Suprapubic skin (tissue), 4 donors: Measurements from ENCODE around the gene AP1S3.

Experiments used
- EP300 ChIP-seq: sonication (generic); formaldehyde crosslinking; IDR thresholded peaks from one replicate; pipeline ENCODE4 v1.6.1; 2017; ENCODE audit warnings: antibody characterized with exemption
- POLR2AphosphoS5 ChIP-seq, 3 donors: sonication (generic); formaldehyde crosslinking; IDR thresholded peaks; one replicate each; pipeline ENCODE4 v1.6.1; 2017; ENCODE audit warnings: antibody characterized with exemption in 3 of 3
- TF ChIP-seq, protein P1 (sequence below), 2 donors: fragments of 200-600 bp in 1 of 2; fragments of 450-650 bp in 1 of 2; sonication (generic) in 1 of 2; IDR thresholded peaks; one replicate each; pipeline ENCODE4 v1.5.1; 2016 to 2019; ENCODE audit warnings: antibody characterized with exemption in 2 of 2, mild to moderate bottlenecking in 1 of 2, moderate library complexity in 1 of 2

DNA sequence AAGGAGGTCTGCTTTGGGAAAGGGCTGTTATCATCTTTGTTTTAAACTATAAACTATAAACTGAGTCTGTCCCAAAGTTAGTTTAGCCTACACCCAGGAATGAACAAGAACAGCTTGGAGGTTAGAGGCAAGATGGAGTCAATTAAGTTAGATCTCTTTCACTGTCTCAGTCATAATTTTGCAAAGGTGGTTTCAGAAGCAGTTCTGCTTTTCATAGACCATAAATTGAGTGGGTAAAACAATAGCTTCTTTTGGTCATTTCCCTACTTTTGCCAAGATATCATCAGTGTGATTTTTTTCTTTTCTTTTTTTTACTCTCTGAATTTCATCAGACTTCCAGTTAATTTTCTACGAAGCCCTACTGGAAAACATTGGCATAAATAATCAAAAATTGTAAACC, 117.0 kb downstream of the AP1S3 start:
- TF ChIP-seq, protein P1, sequence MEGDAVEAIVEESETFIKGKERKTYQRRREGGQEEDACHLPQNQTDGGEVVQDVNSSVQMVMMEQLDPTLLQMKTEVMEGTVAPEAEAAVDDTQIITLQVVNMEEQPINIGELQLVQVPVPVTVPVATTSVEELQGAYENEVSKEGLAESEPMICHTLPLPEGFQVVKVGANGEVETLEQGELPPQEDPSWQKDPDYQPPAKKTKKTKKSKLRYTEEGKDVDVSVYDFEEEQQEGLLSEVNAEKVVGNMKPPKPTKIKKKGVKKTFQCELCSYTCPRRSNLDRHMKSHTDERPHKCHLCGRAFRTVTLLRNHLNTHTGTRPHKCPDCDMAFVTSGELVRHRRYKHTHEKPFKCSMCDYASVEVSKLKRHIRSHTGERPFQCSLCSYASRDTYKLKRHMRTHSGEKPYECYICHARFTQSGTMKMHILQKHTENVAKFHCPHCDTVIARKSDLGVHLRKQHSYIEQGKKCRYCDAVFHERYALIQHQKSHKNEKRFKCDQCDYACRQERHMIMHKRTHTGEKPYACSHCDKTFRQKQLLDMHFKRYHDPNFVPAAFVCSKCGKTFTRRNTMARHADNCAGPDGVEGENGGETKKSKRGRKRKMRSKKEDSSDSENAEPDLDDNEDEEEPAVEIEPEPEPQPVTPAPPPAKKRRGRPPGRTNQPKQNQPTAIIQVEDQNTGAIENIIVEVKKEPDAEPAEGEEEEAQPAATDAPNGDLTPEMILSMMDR (IDR thresholded peaks at IDR 0.05) = no peak
- TF ChIP-seq EP300 (no peak), POLR2AphosphoS5 (IDR thresholded peaks at IDR 0.05) (no peak)
